Stimulated activated CD8-positive, alpha-beta memory T cell treated with anti-CD3 and anti-CD28 coated beads, Interleukin-12 subunit alpha, Interleukin-12 subunit beta, amount 100 ng/mL, for 4 hours (primary cell): ENCODE measurements around the gene SHB.

Experiments
- DNase-seq: peaks from one replicate; pipeline ENCODE4 v3.0.0-alpha.2; 2020; ENCODE audit warnings: low read depth

SHB gene

GRCh38 chr9:38008168-38009034, 60.6 kb downstream of the SHB start:
- DNase-seq: peak; percentile 26

GRCh38 chr9:38007016-38007415, 62.0 kb downstream of the SHB start:
- no peak for DNase-seq

GRCh38 chr9:38006163-38006562, 62.9 kb downstream of the SHB start:
- no peak for DNase-seq

- DNase-seq: no peak
These were observed 64.0 kb downstream of the SHB start for GRCh38 chr9:38004809-38005560.

- no peak for DNase-seq
These were observed 64.8 kb downstream of the SHB start for GRCh38 chr9:38003946-38004808.

GRCh38 chr9:38003230-38003629, 65.8 kb downstream of the SHB start:
- no peak for DNase-seq

GRCh38 chr9:38001430-38001829, 67.6 kb downstream of the SHB start:
- no peak for DNase-seq

GRCh38 chr9:38000735-38001134, 68.3 kb downstream of the SHB start:
- DNase-seq: no peak

- DNase-seq: no peak
These were observed 68.7 kb downstream of the SHB start for GRCh38 chr9:38000332-38000731.

GRCh38 chr9:37999588-38000189, 69.3 kb downstream of the SHB start:
- no peak for DNase-seq

GRCh38 chr9:37998881-37999587, 70.0 kb downstream of the SHB start:
- DNase-seq: no peak

GRCh38 chr9:37997636-37998374, 71.2 kb downstream of the SHB start:
- DNase-seq: no peak

GRCh38 chr9:37996819-37997217, 72.2 kb downstream of the SHB start:
- DNase-seq: no peak

- no peak for DNase-seq
These were observed 72.8 kb downstream of the SHB start for GRCh38 chr9:37995961-37996818.

- DNase-seq: no peak
These were observed 73.7 kb downstream of the SHB start for GRCh38 chr9:37995348-37995737.

- no peak for DNase-seq
These were observed 74.2 kb downstream of the SHB start for GRCh38 chr9:37994639-37995347.

GRCh38 chr9:37992924-37993349, 76.1 kb downstream of the SHB start:
- no peak for DNase-seq

- no peak for DNase-seq
These were observed 78.5 kb downstream of the SHB start for GRCh38 chr9:37990404-37991015.
